RCC 7860 (cell line): Measurements from ENCODE around the gene GMIP.
A peak's percentile ranks its signal among the peaks of the same experiment; 100 is the strongest.

Source experiments
- DNase-seq: peaks from one replicate; pipeline ENCODE4 v3.0.0-alpha.2; 2015; ENCODE audit warnings: low spot score
- FAIRE-seq: peaks from 2 replicates; lab custom pipeline; 2012; peaks lifted over from hg19 to GRCh38; lab: Jason Lieb, UNC

Gene GMIP

DNA sequence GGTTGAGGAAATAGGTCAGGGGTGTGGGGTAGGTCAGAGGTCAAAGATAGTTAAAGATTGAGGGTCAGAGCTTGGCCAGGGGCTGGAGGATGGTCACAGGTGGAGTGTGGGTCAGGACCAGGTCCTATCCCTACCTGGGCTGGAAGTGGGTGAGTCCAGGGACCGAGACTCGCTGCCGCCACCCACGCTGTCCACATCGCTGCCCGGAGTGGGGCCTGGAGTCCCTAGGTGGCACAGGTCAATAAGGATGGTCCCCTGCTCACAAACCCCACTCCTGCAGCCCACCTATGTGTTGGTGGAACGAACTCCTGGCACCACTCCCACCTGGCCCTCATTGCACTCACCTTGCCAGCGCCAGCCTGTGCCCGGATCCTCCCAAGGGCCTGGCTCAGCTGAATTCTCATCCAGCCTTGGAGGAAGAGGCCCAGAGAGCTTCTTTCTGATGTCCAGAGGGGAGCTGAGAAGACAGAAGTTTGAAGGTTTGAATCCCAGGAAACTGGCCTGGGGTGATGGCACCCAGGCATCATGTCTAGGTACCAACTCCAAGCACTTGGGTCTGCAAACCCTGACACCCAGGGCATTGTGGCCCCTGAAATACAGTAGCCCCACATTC lies 6.8 kb downstream of the GMIP start:
- DNase-seq (no peak), FAIRE-seq (no peak)

- FAIRE-seq, result no peak
- no peak for DNase-seq
These were observed 8.1 kb downstream of the GMIP start for GRCh38 chr19:19635313-19635702.

- FAIRE-seq, result no peak
- DNase-seq, result no peak
These were observed 8.7 kb downstream of the GMIP start for GRCh38 chr19:19634516-19635312.

DNA sequence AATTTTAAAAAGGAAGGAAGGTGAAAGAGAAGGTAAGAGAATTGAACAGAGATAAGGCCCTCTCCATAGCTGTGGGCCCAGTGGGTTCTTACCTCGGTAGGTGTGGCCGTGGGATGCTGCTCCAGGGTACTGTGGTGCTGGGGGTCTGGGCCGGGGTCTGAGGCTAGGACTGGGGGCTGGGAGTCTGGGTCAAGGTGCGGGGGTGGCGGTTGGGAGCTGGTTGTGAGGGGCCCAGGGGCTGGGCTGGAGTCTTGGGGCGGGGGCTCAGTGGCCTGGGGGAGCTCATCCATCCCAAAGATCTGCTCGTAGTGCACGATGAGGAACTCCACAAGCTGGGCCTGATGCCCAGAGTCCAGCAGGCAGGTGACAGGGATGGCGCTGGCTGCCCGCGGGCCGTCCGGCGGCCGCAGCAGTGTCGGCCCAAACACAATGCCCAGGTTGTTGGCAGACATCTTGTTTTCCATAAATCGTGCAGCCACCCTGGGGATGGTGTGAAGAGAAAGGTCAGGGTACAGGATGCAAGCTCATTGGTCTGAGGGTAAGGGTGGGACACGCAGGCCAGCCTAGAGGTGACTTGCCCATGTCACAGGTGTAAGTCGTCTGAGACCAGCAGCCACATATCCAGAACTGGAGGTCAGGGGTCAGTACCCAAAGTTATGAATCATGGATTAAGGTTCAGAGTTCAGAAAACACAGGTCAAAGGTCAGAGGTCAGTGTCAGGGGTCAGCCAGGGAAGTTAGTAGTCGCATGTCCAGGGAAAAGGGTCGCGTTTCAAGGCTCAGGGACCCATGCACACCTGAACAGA lies 9.5 kb downstream of the GMIP start:
- FAIRE-seq (no peak), DNase-seq (no peak)

DNA sequence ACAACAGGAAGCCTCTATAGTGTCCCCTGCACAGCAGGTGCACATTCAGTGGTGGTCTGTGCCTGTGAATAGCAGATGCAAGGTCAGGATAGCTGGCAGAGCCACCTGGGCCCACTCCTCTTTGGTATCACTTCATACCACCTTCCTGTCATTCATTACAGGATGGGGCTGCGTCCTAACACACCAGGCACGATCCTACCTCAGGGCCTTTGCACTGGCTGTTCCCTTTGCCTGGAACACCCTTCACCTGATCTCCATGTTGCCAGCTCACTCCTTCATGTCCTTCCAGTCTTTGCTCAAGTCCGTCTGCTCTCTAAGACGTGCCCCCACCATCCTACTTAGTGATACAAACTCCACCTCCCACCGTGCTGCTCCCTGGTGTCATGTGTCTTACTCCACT lies 10.8 kb downstream of the GMIP start:
- no peak for FAIRE-seq
- DNase-seq, result no peak

GRCh38 chr19:19631346-19631745 lies 12.1 kb downstream of the GMIP start:
- DNase-seq, result no peak
- FAIRE-seq, result no peak

DNA sequence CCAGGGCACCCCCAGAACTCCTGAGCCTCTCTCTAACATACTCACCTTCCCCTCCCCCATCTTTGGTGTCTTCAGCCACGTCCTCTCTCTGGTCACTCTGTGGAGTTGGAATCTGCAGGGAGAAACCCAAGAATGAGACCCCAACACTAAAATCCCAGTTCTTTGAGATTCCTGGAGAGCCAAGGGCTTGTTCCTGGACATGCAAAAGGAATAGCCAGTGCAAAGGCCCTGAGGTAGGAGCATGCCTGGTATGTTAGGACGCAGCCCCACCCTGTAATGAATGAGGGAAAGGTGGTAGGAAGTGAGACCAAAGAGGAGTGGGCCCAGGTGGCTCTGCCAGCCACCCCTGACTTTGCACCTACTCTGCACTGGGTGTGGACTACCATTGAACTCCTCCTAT lies 13.0 kb downstream of the GMIP start:
- no peak for DNase-seq
- no peak for FAIRE-seq

DNA sequence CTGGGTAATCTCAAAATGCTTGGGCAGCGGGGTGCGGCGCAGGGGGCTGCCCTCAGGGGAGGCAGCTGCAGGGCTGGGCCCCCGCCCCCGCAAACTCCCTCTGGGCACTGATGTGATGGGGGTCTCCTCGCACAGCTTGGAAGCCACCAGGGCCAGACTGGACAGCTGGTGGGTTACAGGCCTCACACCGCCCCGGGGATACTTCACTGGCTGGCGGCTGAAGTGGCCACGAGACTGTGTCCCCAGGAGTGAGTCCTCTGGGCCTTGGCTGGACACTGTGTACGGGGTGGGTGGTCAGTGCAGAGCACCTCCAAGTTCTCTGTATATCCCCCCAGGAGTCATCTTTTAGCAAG lies 13.4 kb downstream of the GMIP start:
- no peak for FAIRE-seq
- DNase-seq, result no peak

DNA sequence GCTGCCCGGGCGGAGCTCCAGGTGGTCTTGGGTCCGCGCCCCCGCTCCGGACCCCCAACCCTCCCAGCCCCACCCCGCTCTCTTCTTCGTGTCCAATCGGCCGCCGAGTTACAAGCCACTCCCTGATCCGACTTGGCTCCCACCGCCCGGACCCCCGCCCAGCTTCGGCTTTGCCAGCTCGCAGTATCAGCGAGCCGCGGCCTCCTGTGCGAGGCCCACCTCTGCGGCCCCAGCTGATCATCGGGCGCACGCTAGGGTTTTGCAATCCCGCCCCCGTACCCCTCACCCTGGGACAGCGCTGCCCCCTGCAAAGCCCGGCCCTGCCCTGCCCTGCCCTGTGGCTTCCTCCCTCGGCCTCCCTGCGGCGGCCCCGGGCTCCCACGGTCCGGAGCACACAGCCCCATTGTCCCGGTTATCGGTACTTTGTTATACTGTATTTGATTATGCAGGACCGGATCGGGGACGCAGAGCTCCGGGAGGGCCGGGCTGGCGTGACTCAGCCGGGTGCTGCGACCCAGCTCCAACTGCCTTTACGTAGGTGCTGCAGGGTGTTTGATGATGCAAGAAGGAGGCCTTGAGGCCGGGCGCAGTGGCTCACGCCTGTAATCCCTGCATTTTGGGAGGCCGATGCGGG lies 14.8 kb downstream of the GMIP start:
- FAIRE-seq, result no peak
- no peak for DNase-seq

- no peak for FAIRE-seq
- no peak for DNase-seq
These were observed 15.6 kb downstream of the GMIP start, which contains the start of gene LPAR2 for GRCh38 chr19:19627621-19628500. Gene LPAR2 (minus strand): TSS chr19:19628220. CDS start chr19:19627275, 945 bp downstream.

DNA sequence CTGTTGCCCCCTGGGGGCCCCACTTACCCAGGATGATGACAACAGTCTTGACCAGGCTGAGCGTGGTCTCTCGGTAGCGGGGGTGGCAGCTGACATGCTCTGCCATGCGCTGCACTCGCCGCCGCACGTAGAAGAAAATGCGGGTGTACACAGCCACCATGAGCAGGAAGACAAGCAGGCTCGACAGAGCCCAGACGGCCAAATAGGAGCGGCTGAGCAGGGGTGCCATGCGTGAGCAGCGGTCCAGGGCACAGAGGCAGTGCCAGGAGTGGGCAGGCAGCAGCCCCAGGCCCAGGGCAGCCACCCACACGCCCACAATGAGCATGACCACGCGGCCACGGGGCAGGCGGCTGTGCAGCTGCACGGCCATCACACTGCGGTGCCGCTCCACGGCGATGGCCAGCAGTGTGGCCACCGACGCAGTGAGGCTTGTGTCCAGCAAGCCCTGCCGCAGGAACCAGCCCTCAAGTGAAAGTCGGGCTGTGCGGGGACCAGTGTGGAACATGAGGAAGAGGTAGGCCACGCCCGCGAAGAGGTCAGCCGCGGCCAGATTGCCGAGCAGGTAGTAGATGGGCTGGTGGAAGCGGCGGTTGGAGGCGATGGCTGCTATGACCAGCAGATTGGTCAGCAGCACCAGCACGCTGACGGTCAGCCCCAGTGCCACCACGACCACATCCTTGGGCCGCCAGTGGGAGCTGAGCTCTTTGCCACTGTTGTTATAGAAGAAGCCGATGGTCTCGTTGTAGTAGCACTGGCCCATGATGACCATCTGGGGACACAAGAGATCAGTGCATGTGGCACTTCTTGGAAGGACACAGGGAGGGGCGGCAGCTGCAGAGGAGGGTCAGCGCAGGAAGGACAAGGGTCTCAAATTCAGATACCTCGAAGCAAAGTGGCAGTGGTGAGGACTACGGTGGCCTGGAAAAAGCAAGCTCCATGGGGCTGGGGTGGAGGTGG lies 16.7 kb downstream of the GMIP start:
- no peak for FAIRE-seq

DNA sequence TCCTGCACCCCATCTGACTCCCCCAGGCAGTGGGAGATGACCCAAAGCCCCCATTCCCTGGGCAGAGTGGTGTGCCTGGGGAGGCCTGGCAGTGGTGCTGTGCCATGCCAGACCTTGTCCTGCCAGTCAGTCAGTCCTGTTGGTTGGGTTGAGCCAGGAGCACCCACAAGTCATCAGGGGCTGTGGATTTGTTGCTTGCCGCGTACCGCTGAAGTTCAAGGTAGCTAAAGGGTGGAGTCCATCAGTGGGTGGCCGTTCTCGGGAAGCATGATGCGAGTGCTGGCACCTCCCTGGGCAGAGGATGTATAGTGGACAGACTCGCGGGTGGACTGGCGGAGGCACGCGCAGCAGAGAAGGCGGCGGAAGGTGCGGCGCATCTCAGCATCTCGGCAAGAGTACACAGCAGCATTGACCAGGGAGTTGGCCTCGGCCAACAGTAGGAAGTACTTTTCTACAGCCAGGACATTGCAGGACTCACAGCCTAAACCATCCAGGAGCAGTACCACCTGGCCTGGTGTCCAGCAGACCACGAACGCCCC lies 19.4 kb downstream of the GMIP start:
- FAIRE-seq (no peak), DNase-seq (no peak)

More for the DNA sequence above, 16.7 kb downstream of the GMIP start:
- DNase-seq, result no peak

DNA sequence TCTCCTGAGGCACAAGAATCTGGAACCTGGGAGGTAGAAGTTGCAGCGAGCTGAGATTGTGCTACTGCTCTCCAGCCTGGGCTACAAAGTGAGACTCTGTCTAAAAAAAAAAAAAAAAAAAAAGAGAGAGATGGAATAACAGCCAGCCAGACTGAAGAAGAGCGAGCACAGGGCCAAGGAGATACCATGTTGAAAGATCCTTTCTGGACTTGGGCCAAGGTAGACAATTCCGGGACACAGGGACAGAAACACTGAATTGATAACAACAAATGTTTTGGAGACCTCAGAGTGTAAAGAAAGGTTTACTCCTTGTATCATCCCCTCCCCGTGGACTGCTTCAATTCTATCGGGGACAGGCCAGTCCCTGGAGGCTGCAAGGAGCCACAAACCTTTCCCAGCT lies 20.1 kb downstream of the GMIP start:
- no peak for DNase-seq
- no peak for FAIRE-seq

DNA sequence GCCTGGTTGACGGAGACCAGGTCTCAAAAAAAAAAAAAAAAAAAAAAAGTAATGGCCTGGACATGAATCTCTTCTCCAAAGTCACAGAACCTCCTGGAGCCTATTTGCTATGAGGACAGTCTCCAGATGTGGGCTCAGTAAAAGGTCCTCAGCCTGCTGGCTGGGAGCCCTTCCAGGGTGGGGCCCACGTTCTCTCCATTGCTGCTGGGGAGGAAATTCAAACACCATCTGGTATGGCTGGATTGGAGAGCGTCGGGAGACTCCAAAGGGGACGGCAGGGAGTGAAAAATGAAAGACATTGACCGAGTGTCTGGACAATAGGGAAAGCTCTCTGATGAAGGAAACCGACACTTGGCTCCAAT lies 23.6 kb downstream of the GMIP start:
- FAIRE-seq (no peak), DNase-seq (no peak)

DNA sequence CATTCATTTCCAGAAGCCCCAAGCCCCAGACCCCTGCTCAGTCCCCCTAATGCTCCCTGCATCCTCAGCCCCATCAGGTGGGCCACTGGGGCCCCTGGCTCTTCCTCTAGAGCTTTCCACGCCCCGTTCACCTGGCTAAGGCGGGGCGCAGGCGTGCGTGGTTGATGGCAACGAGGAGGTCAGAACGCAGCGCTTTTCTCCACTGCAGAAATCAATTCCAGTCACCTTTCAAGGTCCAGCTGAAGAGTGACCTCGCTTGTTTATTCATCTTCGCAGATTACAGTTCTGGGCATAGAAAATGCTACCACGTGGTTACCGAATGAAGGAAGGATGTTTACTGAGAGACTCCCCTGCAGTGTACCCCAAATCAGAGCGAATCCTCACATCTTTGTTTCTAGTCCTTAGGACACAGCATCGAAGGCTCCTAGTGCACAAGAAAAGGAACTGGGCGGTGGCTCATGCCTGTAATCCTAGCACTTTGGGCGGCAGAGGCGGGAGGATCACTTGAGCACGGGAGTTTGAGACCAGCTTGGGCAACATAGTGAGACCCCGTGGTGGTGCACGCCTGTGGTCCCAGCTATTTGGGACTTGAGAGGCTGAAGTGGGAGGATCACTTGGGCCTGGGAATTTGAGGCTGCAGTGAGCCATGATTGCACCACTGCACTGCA lies 24.1 kb downstream of the GMIP start:
- DNase-seq (no peak), FAIRE-seq (no peak)

GRCh38 chr19:19618219-19619051 lies 25.0 kb downstream of the GMIP start, which contains the start of gene PBX4:
Gene PBX4 (minus strand): TSS chr19:19618687. CDS start chr19:19618629, 58 bp downstream.
- DNase-seq (peak; percentile 90), FAIRE-seq (no peak)

DNA sequence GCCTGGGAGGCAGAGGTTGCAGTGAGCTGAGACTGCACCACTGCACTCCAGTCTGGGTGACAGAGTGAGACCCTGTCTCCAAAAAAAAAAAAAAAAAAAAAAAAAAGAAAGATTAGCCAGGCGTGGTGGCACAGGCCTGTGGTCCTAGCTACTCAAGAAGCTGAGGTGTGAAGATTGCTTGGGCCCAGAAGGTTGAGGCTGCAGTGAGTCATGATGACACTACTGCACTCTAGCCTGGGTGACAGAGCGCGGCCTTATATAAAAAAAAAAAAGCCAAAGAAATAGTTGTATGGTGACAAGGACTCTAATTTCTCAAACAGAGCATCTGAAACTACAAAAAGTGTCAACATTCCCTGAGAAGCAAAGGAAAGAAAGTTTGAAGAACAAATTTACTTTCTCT lies 28.4 kb downstream of the GMIP start:
- FAIRE-seq, result peak; percentile 84
- DNase-seq, result peak; percentile 89
